HepG2 (cell line): ENCODE measurements around the gene SMARCB1. TPM values are rescaled to one million over a fixed set of nuclear protein-coding genes. Genes with fewer than 3 reads are reported as not detected.

Experiments used
- ATAC-seq: fragments of 200-7000 bp; cut with Tn5 transposase; 3 replicates; pipeline ENCODE4 v1.9.1; 2020; ENCODE audit warnings: mild to moderate bottlenecking, moderate library complexity
- BruUV-seq: library from RNA; stranded (reverse); fragments of 400-500 nt; replicated peaks from 2 replicates; lab custom pipeline; 2021; lab: Mats Ljungman, UMichigan
- CTCF ChIA-PET: fragments of 300-600 bp; formaldehyde crosslinking; extraction: SDS; loops from one replicate; lab custom pipeline; 2021; ENCODE audit warnings: low total read pairs, inconsistent platforms, low intra/inter-chr PET ratio; lab: Yijun Ruan, JAX
- POLR2A ChIA-PET: fragments of 350-600 bp; sonication (Branson Sonifier 250); formaldehyde crosslinking; loops from one replicate; lab custom pipeline; 2020; ENCODE audit warnings: antibody characterized with exemption, inconsistent platforms; lab: Yijun Ruan, JAX
- DNase-seq: peaks from one replicate; pipeline ENCODE4 v3.0.0-alpha.2; 2015; ENCODE audit warnings: low spot score
- FAIRE-seq: peaks from 3 replicates; lab custom pipeline; 2011; peaks lifted over from hg19 to GRCh38; lab: Jason Lieb, UNC
- H2AFZ ChIP-seq: one replicate; pipeline ENCODE4 v1.6.1; 2011; ENCODE audit warnings: low read length, inconsistent platforms
- H3K27ac ChIP-seq: fragments of 300-600 bp; 3 replicates; pipeline ENCODE4 v1.8.0; 2011; ENCODE audit warnings: mixed run types, mild to moderate bottlenecking, mixed read lengths, low read length, inconsistent platforms; ENCODE audit not compliant: insufficient read depth; ENCODE audit errors: extremely low read length
- H3K27me3 ChIP-seq, 2 experiments: fragments of 200-600 bp in 1 of 2; 2 replicates in 1 of 2; 3 replicates in 1 of 2; pipeline versions ENCODE4 v1.6.0 to v1.8.0; 2011; ENCODE audit warnings: low read length in 2 of 2, mild to moderate bottlenecking in 2 of 2, moderate library complexity in 2 of 2, inconsistent platforms in 1 of 2; ENCODE audit not compliant: insufficient read depth in 2 of 2, control insufficient read depth in 1 of 2
- H3K36me3 ChIP-seq, 2 experiments: fragments of 200-600 bp in 1 of 2; replicated peaks in 1 of 2; 2 replicates in 1 of 2; 3 replicates in 1 of 2; pipeline versions ENCODE4 v1.5.1 to v1.8.0; 2011; ENCODE audit warnings: low read length in 2 of 2, inconsistent platforms in 1 of 2; ENCODE audit not compliant: insufficient read depth in 2 of 2, control insufficient read depth in 1 of 2
- H3K4me1 ChIP-seq: 2 replicates; pipeline ENCODE4 v1.5.1; 2012; ENCODE audit warnings: low read length, inconsistent platforms; ENCODE audit not compliant: insufficient read depth
- H3K4me2 ChIP-seq: 2 replicates; pipeline ENCODE4 v1.6.0; 2011; ENCODE audit warnings: low read depth, low read length, inconsistent platforms
- H3K4me3 ChIP-seq, 3 experiments: fragments of 200-600 bp in 1 of 3; sonication (generic), shearing (Covaris generic) in 1 of 3; replicated peaks in 1 of 3; 2 replicates each; pipeline ENCODE4 v1.5.1; 2011 to 2016; ENCODE audit warnings: low read length in 3 of 3, inconsistent platforms in 2 of 3, low read depth in 2 of 3, mild to moderate bottlenecking in 2 of 3, control low read depth in 1 of 3, mixed read lengths in 1 of 3; ENCODE audit not compliant: insufficient read depth in 1 of 3
- H3K79me2 ChIP-seq: one replicate; pipeline ENCODE4 v1.6.1; 2011; ENCODE audit warnings: low read length, inconsistent platforms; ENCODE audit not compliant: insufficient read depth
- H3K9ac ChIP-seq: 2 replicates; pipeline ENCODE4 v1.6.0; 2011; ENCODE audit warnings: mild to moderate bottlenecking, low read depth, low read length, inconsistent platforms; ENCODE audit not compliant: insufficient read depth
- H3K9me3 ChIP-seq: 2 replicates; pipeline ENCODE4 v1.5.1; 2012; ENCODE audit warnings: mild to moderate bottlenecking, low read length
- H4K20me1 ChIP-seq: 2 replicates; pipeline ENCODE4 v1.6.0; 2011; ENCODE audit warnings: inconsistent platforms, mild to moderate bottlenecking, low read length, moderate library complexity; ENCODE audit not compliant: insufficient read depth
- MIXL1 ChIP-seq: IDR thresholded peaks from 2 replicates; pipeline ENCODE4 v1.6.1; 2016
- NCOA5 ChIP-seq: sonication (generic); formaldehyde crosslinking; IDR thresholded peaks from 2 replicates; pipeline ENCODE4 v1.4.0; 2020; ENCODE audit warnings: missing genetic modification reagents
- ONECUT2 ChIP-seq: sonication (generic); formaldehyde crosslinking; IDR thresholded peaks from 2 replicates; pipeline ENCODE4 v1.4.0; 2020; ENCODE audit warnings: missing genetic modification reagents
- PAX8 ChIP-seq: sonication (generic); formaldehyde crosslinking; IDR thresholded peaks from 2 replicates; pipeline ENCODE4 v1.8.0; 2022; ENCODE audit warnings: mild to moderate bottlenecking, missing genetic modification reagents, borderline replicate concordance
- TERF1 ChIP-seq: sonication (generic); formaldehyde crosslinking; IDR thresholded peaks from 2 replicates; pipeline ENCODE4 v1.8.0; 2022; ENCODE audit warnings: mild to moderate bottlenecking, missing genetic modification reagents, moderate library complexity
- ZNF232 ChIP-seq: sonication (generic); formaldehyde crosslinking; IDR thresholded peaks from 2 replicates; pipeline ENCODE4 v1.4.0; 2020; ENCODE audit warnings: missing genetic modification reagents, borderline replicate concordance
- ZNF30 ChIP-seq: sonication (generic); formaldehyde crosslinking; IDR thresholded peaks from 2 replicates; pipeline ENCODE4 v1.5.0; 2020; ENCODE audit warnings: mild to moderate bottlenecking, missing genetic modification reagents
- ZNF496 ChIP-seq: sonication (generic); formaldehyde crosslinking; IDR thresholded peaks from 2 replicates; pipeline ENCODE4 v1.8.1; 2023; ENCODE audit warnings: mild to moderate bottlenecking, moderate library complexity, missing genetic modification reagents; ENCODE audit not compliant: insufficient replicate concordance
- ZNF501 ChIP-seq: sonication (generic); formaldehyde crosslinking; IDR thresholded peaks from 2 replicates; pipeline ENCODE4 v1.5.1; 2020; ENCODE audit warnings: mild to moderate bottlenecking, moderate library complexity, missing genetic modification reagents
- ZNF615 ChIP-seq: sonication (generic); formaldehyde crosslinking; IDR thresholded peaks from 2 replicates; pipeline ENCODE4 v1.5.0; 2020; ENCODE audit warnings: mild to moderate bottlenecking, missing genetic modification reagents, borderline replicate concordance
- ZNF704 ChIP-seq: sonication (generic); formaldehyde crosslinking; IDR thresholded peaks from 2 replicates; pipeline ENCODE4 v1.8.1; 2023; ENCODE audit warnings: mild to moderate bottlenecking, inconsistent platforms, moderate library complexity, missing genetic modification reagents, borderline replicate concordance
- ZNF746 ChIP-seq: sonication (generic); formaldehyde crosslinking; IDR thresholded peaks from 2 replicates; pipeline ENCODE4 v1.8.0; 2022; ENCODE audit warnings: mild to moderate bottlenecking, missing genetic modification reagents
- ZNF75D ChIP-seq: sonication (generic); formaldehyde crosslinking; IDR thresholded peaks from 2 replicates; pipeline ENCODE4 v1.8.1; 2023; ENCODE audit warnings: missing genetic modification reagents, mild to moderate bottlenecking, borderline replicate concordance
- WGBS: methylation state at CpG from one replicate; pipeline ENCODE4 v1.1.6; 2017; ENCODE audit warnings: low lambda C conversion rate; 5-methylcytosine and 5-hydroxymethylcytosine counted together
- in situ Hi-C: cut with HindIII; loops from 2 replicates; pipeline ENCODE4 v1.10.0; 2017; ENCODE audit warnings: low pct_unique_long_range_greater_than_20kb; ENCODE audit not compliant: extremely low pct_ligation_motif_present
- intact Hi-C: fragments of 100-400 bp; cut with micrococcal nuclease; formaldehyde crosslinking; loops from one replicate; pipeline ENCODE4 v1.10.0; 2022; ENCODE audit not compliant: unreplicated experiment
- polyA plus RNA-seq, 8 experiments: library from polyadenylated mRNA; depleted of rRNA in 3 of 8; stranded (reverse) in 7 of 8; unstranded in 1 of 8; fragments of >200 nt; fragmentation: Illumina TruSeq in 4 of 8; extraction: Trizol in 4 of 8; gene quantifications; 2 replicates each; pipeline versions ENCODE4 v1.2.1 to v1.2.3, GENCODE V29; 2011 to 2016; ENCODE audit warnings: low read depth in 4 of 8, missing spikeins in 1 of 8, mixed read lengths in 1 of 8; ENCODE audit not compliant: insufficient read depth in 1 of 8
- total RNA-seq, 5 experiments: library from RNA; depleted of rRNA; stranded (reverse); fragments of >200 nt; fragmentation: Illumina TruSeq; extraction: Trizol; gene quantifications; 2 replicates each; pipeline ENCODE4 v1.2.3, GENCODE V29; 2016; ENCODE audit warnings: low read depth in 1 of 5
- TF ChIP-seq, protein P1 (sequence below): sonication (generic); formaldehyde crosslinking; IDR thresholded peaks from 2 replicates; pipeline ENCODE4 v1.4.0; 2020; ENCODE audit warnings: mild to moderate bottlenecking, missing genetic modification reagents
- TF ChIP-seq, protein P2 (sequence below): sonication (generic); formaldehyde crosslinking; IDR thresholded peaks from 2 replicates; pipeline ENCODE4 v1.5.1; 2020; ENCODE audit warnings: mild to moderate bottlenecking, missing genetic modification reagents
- TF ChIP-seq, protein P3 (sequence below): sonication (generic); formaldehyde crosslinking; IDR thresholded peaks from 2 replicates; pipeline ENCODE4 v1.4.0; 2020; ENCODE audit warnings: missing genetic modification reagents

Gene SMARCB1
- total and polyA plus RNA-seq, 2 of the 13 experiments (the other 11 are each of a cell fraction or from before 2014, with no cell fraction given) = 74.0 to 166 TPM

- H3K27ac ChIP-seq = no peak overlapping the region
- no peaks in the 10 kb centered on the region for H3K9me3 ChIP-seq
- FAIRE-seq (no peak), ATAC-seq (no peak), DNase-seq (no peak)
- H3K4me2 ChIP-seq = no peak overlapping the region
- no peaks in the 10 kb centered on the region for H3K4me1 ChIP-seq
- ChIA-PET POLR2A (no interaction called here), CTCF (no interaction called here)
- peaks cover 11 to 28% of the 10 kb centered on the region in 2 experiments; a peak in 3 of 5 replicates for H3K36me3 ChIP-seq
- no peaks in the 10 kb centered on the region for H4K20me1 ChIP-seq
- no peaks in the 10 kb centered on the region for H3K79me2 ChIP-seq
- no TSS peak for BruUV-seq
- H3K4me3 ChIP-seq = no peak overlapping the region
- in situ Hi-C loops = no loop called here
- intact Hi-C loops = no loop called here
- no peak overlapping the region for H3K9ac ChIP-seq
- no peak overlapping the region for H2AFZ ChIP-seq
- no peaks in the 10 kb centered on the region for H3K27me3 ChIP-seq
- 91% methylated on average over 4 of the region's 7 CpGs for WGBS
- TF ChIP-seq ZNF496 (CRISPR knock-in tag) (no peak), ZNF501 (CRISPR knock-in tag) (no peak), PAX8 (CRISPR knock-in tag) (no peak), MIXL1 (CRISPR knock-in tag) (no peak), ZNF746 (CRISPR knock-in tag) (no peak), ONECUT2 (no peak), ZNF75D (CRISPR knock-in tag) (no peak), ZNF30 (CRISPR knock-in tag) (no peak), ZNF704 (CRISPR knock-in tag) (no peak), TERF1 (CRISPR knock-in tag) (no peak), NCOA5 (CRISPR knock-in tag) (no peak), ZNF232 (no peak), ZNF615 (CRISPR knock-in tag) (no peak)
- TF ChIP-seq, protein P1, sequence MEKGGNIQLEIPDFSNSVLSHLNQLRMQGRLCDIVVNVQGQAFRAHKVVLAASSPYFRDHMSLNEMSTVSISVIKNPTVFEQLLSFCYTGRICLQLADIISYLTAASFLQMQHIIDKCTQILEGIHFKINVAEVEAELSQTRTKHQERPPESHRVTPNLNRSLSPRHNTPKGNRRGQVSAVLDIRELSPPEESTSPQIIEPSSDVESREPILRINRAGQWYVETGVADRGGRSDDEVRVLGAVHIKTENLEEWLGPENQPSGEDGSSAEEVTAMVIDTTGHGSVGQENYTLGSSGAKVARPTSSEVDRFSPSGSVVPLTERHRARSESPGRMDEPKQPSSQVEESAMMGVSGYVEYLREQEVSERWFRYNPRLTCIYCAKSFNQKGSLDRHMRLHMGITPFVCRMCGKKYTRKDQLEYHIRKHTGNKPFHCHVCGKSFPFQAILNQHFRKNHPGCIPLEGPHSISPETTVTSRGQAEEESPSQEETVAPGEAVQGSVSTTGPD (CRISPR knock-in tag) = no peak
- TF ChIP-seq, protein P2, sequence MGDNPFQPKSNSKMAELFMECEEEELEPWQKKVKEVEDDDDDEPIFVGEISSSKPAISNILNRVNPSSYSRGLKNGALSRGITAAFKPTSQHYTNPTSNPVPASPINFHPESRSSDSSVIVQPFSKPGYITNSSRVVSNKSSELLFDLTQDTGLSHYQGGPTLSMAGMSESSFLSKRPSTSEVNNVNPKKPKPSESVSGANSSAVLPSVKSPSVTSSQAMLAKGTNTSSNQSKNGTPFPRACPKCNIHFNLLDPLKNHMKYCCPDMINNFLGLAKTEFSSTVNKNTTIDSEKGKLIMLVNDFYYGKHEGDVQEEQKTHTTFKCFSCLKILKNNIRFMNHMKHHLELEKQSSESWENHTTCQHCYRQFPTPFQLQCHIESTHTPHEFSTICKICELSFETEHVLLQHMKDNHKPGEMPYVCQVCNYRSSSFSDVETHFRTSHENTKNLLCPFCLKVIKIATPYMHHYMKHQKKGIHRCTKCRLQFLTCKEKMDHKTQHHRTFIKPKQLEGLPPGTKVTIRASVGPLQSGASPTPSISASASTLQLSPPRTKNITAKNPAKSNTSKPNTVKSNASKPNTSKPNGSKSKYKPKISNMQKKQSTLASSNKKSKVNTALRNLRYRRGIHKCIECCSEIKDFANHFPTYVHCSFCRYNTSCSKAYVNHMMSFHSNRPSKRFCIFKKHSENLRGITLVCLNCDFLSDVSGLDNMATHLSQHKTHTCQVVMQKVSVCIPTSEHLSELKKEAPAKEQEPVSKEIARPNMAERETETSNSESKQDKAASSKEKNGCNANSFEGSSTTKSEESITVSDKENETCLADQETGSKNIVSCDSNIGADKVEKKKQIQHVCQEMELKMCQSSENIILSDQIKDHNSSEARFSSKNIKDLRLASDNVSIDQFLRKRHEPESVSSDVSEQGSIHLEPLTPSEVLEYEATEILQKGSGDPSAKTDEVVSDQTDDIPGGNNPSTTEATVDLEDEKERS (CRISPR knock-in tag) = no peak
- TF ChIP-seq, protein P3, sequence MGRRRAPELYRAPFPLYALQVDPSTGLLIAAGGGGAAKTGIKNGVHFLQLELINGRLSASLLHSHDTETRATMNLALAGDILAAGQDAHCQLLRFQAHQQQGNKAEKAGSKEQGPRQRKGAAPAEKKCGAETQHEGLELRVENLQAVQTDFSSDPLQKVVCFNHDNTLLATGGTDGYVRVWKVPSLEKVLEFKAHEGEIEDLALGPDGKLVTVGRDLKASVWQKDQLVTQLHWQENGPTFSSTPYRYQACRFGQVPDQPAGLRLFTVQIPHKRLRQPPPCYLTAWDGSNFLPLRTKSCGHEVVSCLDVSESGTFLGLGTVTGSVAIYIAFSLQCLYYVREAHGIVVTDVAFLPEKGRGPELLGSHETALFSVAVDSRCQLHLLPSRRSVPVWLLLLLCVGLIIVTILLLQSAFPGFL (CRISPR knock-in tag) = no peak
Observed at GRCh38 chr22:23742505-23743264, 44.1 kb upstream of the SMARCB1 start.
